Measurements from ENCODE around the gene TBC1D3D.
"Not testable (repeated sequence)": the region's sequence is repeated elsewhere in the genome, so short reads cannot be mapped to it uniquely, and the experiment has no call there.

Gene TBC1D3D

GRCh38 chr17:38003676-38004075 lies at the start of gene TBC1D3D:
Gene TBC1D3D (plus strand): TSS chr17:38003976. CDS start chr17:38005561, 1,585 bp downstream.
- not testable (repeated sequence) for DNase-seq

GRCh38 chr17:37988960-37989359 lies 14.8 kb upstream of the TBC1D3D start, which contains the start of gene TBC1D3L:
Gene TBC1D3L (minus strand): TSS chr17:37989060. CDS start chr17:37987520, 1,540 bp downstream.
- not testable (repeated sequence) for DNase-seq
